Caco-2 (cell line): ENCODE results near the gene MROH2A. TPM values are rescaled to one million over a fixed set of nuclear protein-coding genes. Genes with fewer than 3 reads are reported as not detected.
"Not testable (repeated sequence)": the region's sequence is repeated elsewhere in the genome, so short reads cannot be mapped to it uniquely, and the experiment has no call there.

ENCODE experiments used
- Bru-seq: library from RNA; stranded (reverse); fragments of 400-500 nt; gene quantifications from one replicate; lab custom pipeline; 2021; lab: Mats Ljungman, UMichigan
- BruChase-seq, 2 experiments: library from RNA; stranded (reverse); fragments of 400-500 nt; gene quantifications; one replicate each; lab custom pipeline; 2021; lab: Mats Ljungman, UMichigan
- BruUV-seq: library from RNA; stranded (reverse); fragments of 400-500 nt; replicated peaks from 2 replicates; lab custom pipeline; 2021; lab: Mats Ljungman, UMichigan
- CTCF ChIA-PET: fragments of 300-600 bp; sonication (Branson Sonifier 250); formaldehyde crosslinking; loops from one replicate; lab custom pipeline; 2022; ENCODE audit warnings: antibody characterized with exemption; lab: Charles Lee
- POLR2A ChIA-PET: fragments of 300-600 bp; sonication (Branson Sonifier 250); formaldehyde crosslinking; loops from one replicate; lab custom pipeline; 2022; ENCODE audit warnings: antibody characterized with exemption; lab: Charles Lee
- DNase-seq, 2 experiments: peaks; one replicate each; pipeline versions ENCODE4 v3.0.0 to v3.0.0-alpha.2; 2020 to 2022
- H3K27me3 ChIP-seq: replicated peaks from 2 replicates; pipeline ENCODE4 v1.6.0; 2011; ENCODE audit warnings: low read length; ENCODE audit not compliant: control insufficient read depth, insufficient read depth
- H3K36me3 ChIP-seq: 2 replicates; pipeline ENCODE4 v1.5.1; 2011; ENCODE audit warnings: low read length; ENCODE audit not compliant: control insufficient read depth, insufficient read depth
- H3K4me1 ChIP-seq: fragments of 250-450 bp; sonication (Bioruptor Pico); 2 replicates; pipeline ENCODE4 v1.5.1; 2020; ENCODE audit warnings: mild to moderate bottlenecking
- H3K4me3 ChIP-seq: 2 replicates; pipeline ENCODE4 v1.5.1; 2011; ENCODE audit warnings: low read depth, mild to moderate bottlenecking, control low read depth, low read length
- H3K9me3 ChIP-seq: fragments of 250-450 bp; sonication (Bioruptor Pico); 2 replicates; pipeline ENCODE4 v1.5.1; 2020; ENCODE audit warnings: mild to moderate bottlenecking, moderate library complexity
- H3K27ac Mint-ChIP-seq: one replicate; pipeline ENCODE4 v1.8.0; 2022; ENCODE audit warnings: mixed read lengths; ENCODE audit not compliant: unreplicated experiment
- H3K27me3 Mint-ChIP-seq: one replicate; pipeline ENCODE4 v1.8.0; 2022; ENCODE audit warnings: mixed read lengths; ENCODE audit not compliant: insufficient read depth, unreplicated experiment
- H3K36me3 Mint-ChIP-seq: one replicate; pipeline ENCODE4 v1.8.0; 2022; ENCODE audit warnings: mild to moderate bottlenecking, mixed read lengths; ENCODE audit not compliant: insufficient read depth, unreplicated experiment
- H3K4me1 Mint-ChIP-seq: one replicate; pipeline ENCODE4 v1.8.0; 2022; ENCODE audit warnings: low read depth, mixed read lengths; ENCODE audit not compliant: unreplicated experiment
- H3K4me3 Mint-ChIP-seq: one replicate; pipeline ENCODE4 v1.8.0; 2022; ENCODE audit warnings: mild to moderate bottlenecking, moderate library complexity, mixed read lengths; ENCODE audit not compliant: unreplicated experiment
- H3K9me3 Mint-ChIP-seq: one replicate; pipeline ENCODE4 v1.8.0; 2022; ENCODE audit warnings: mixed read lengths; ENCODE audit not compliant: unreplicated experiment
- CTCF ChIP-seq, 2 experiments: fragments of 200-600 bp in 1 of 2; IDR thresholded peaks; 1 replicate in 1 of 2; 2 replicates in 1 of 2; pipeline versions ENCODE4 v1.5.1 to v1.8.0; 2011 to 2022; ENCODE audit warnings: antibody characterized with exemption in 1 of 2, control low read depth in 1 of 2, inconsistent platforms in 1 of 2, low read depth in 1 of 2, low read length in 1 of 2, mild to moderate bottlenecking in 1 of 2, moderate library complexity in 1 of 2; ENCODE audit not compliant: insufficient read depth in 1 of 2, severe bottlenecking in 1 of 2, unreplicated experiment in 1 of 2
- intact Hi-C: fragments of 100-400 bp; cut with micrococcal nuclease; formaldehyde crosslinking; loops from one replicate; pipeline ENCODE4 v1.10.0; 2022; ENCODE audit not compliant: unreplicated experiment
- long read RNA-seq: library from polyadenylated mRNA; stranded (forward); transcript quantifications from one replicate; pipeline ENCODE4 v2.0.0, GENCODE V29; 2022
- total RNA-seq: library from RNA; stranded (reverse); gene quantifications from 2 replicates; pipeline ENCODE4 v1.2.3, GENCODE V29; 2022

Gene MROH2A
- not detected in 2 replicates for total RNA-seq
- percentile 20 among the genes with signal in this experiment for Bru-seq, nascent RNA
- percentile 20 among the genes with signal in this experiment for BruChase-seq, experiment 1, labeled RNA remaining after a 2-hour chase
- percentile 23 among the genes with signal in this experiment for BruChase-seq, experiment 2, labeled RNA remaining after a 6-hour chase
- long read RNA-seq, result 0 reads

- H3K36me3 ChIP-seq, result no peaks in the 10 kb centered on the region
- Mint-ChIP-seq H3K27me3 (no peaks in the 10 kb centered on the region), H3K9me3 (peaks cover 10% of the 10 kb centered on the region), H3K4me3 (no peak within 1 kb of the TSS), H3K36me3 (peaks cover 17% of the 10 kb centered on the region), H3K4me1 (no peaks in the 10 kb centered on the region), H3K27ac (no peak within 1 kb of the TSS)
- no peaks in the 10 kb centered on the region for H3K4me1 ChIP-seq
- ChIA-PET POLR2A (no interaction called here), CTCF (no interaction called here)
- BruUV-seq, result no TSS peak
- intact Hi-C loops, result no loop called here
- H3K27me3 ChIP-seq, result no peaks in the 10 kb centered on the region
- no peak for TF ChIP-seq CTCF (IDR thresholded peaks at IDR 0.05; ENCODE audit: insufficient read depth in 1 of 2, low read depth in 1 of 2, low read length in 1 of 2, severe bottlenecking in 1 of 2, unreplicated experiment in 1 of 2)
- no peak within 1 kb of the TSS for H3K4me3 ChIP-seq
- no peaks in the 10 kb centered on the region for H3K9me3 ChIP-seq
- DNase-seq, result no peak
Measured at GRCh38 chr2:233778030-233778429, at the start of gene MROH2A. Gene MROH2A, plus strand, starts transcription at chr2:233778330. Its CDS starts 1,029 bp downstream, at chr2:233779359.

GRCh38 chr2:233728723-233729301 is 49.3 kb upstream of the MROH2A start, which contains the start of gene UGT1A3:
Gene UGT1A3, plus strand, starts transcription at chr2:233729042. Its CDS starts 85 bp downstream, at chr2:233729127.
- no peaks in the 10 kb centered on the region for H3K36me3 ChIP-seq
- H3K4me1 ChIP-seq, result no peaks in the 10 kb centered on the region
- H3K27me3 ChIP-seq, result no peaks in the 10 kb centered on the region
- H3K9me3 ChIP-seq, result no peaks in the 10 kb centered on the region
- no peak for DNase-seq
- Mint-ChIP-seq H3K36me3 (peaks cover 6% of the 10 kb centered on the region), H3K27ac (peak within 1 kb of the TSS; percentile 34), H3K27me3 (no peaks in the 10 kb centered on the region), H3K4me3 (no peak within 1 kb of the TSS), H3K4me1 (peaks cover 6% of the 10 kb centered on the region), H3K9me3 (no peaks in the 10 kb centered on the region)
- TF ChIP-seq CTCF (IDR thresholded peaks at IDR 0.05; ENCODE audit: insufficient read depth in 1 of 2, low read depth in 1 of 2, low read length in 1 of 2, severe bottlenecking in 1 of 2, unreplicated experiment in 1 of 2), result no peak
- ChIA-PET CTCF (no interaction called here), POLR2A (no interaction called here)
- no TSS peak for BruUV-seq
- intact Hi-C loops, result no loop called here
- H3K4me3 ChIP-seq, result no peak within 1 kb of the TSS

GRCh38 chr2:233736868-233737653 is 41.1 kb upstream of the MROH2A start:
- intact Hi-C loops, CTCF ChIA-PET, H3K36me3 ChIP-seq, H3K4me3 Mint-ChIP-seq, H3K4me3 ChIP-seq, H3K27ac Mint-ChIP-seq, H3K27me3 Mint-ChIP-seq, H3K9me3 ChIP-seq, BruUV-seq, DNase-seq, POLR2A ChIA-PET, H3K27me3 ChIP-seq, H3K4me1 ChIP-seq: not testable (repeated sequence)
- Mint-ChIP-seq H3K4me1 (peaks cover 22% of the 10 kb centered on the region), H3K9me3 (peaks cover 15% of the 10 kb centered on the region), H3K36me3 (peaks cover 19% of the 10 kb centered on the region)
